ENCODE data around the gene KCTD8. TPM values are rescaled to one million over a fixed set of nuclear protein-coding genes. Genes with fewer than 3 reads are reported as not detected.

The KCTD8 gene
- total RNA-seq, 1 experiment from 2014 or later: not detected

GRCh38 chr4:44320833-44321232 is 127.8 kb downstream of the KCTD8 start:
- H3K4me1 ChIP-seq (ENCODE audit: control insufficient read depth in 1 of 2, insufficient read depth in 2 of 2, low read length in 2 of 2): no peaks in the 10 kb centered on the region

More at GRCh38 chr4:44320833-44321232, 127.8 kb downstream of the KCTD8 start:
- CTCF ChIA-PET: no interaction called here
- no peaks in the 10 kb centered on the region for H3K79me2 ChIP-seq (ENCODE audit: insufficient read depth, low read length)
- RAD21 ChIA-PET (ENCODE audit: low non-redundant PET in 1 of 2, low total read pairs in 2 of 2, uncharacterized antibody in 2 of 2, unreplicated experiment in 2 of 2): no interaction called here
- DNase-seq (ENCODE audit: low read depth, low spot score) (no peak), ATAC-seq (no peak)
- POLR2A ChIA-PET: no interaction called here
- H3K36me3 ChIP-seq (ENCODE audit: control insufficient read depth in 1 of 2, insufficient read depth in 2 of 2, low read length in 2 of 2): no peaks in the 10 kb centered on the region
- no TSS peak for BruUV-seq (replicated peaks)
- H3K9me3 ChIP-seq (ENCODE audit: control insufficient read depth in 1 of 2, insufficient read depth in 1 of 2, low read depth in 1 of 2, low read length in 2 of 2): peaks cover 8 to 24% of the 10 kb centered on the region in 2 experiments; a peak in 2 of 4 replicates
- no peaks in the 10 kb centered on the region for H3K9me2 ChIP-seq (ENCODE audit: insufficient read depth)
- no peak overlapping the region for H3K4me2 ChIP-seq (ENCODE audit: low read length)
- no peak overlapping the region for H2AFZ ChIP-seq (ENCODE audit: low read depth, low read length, poor library complexity, severe bottlenecking)
- no peak overlapping the region for H3K9ac ChIP-seq (ENCODE audit: low read length)
- intact Hi-C loops (cut with micrococcal nuclease): no loop called here
- H4K20me1 ChIP-seq (ENCODE audit: insufficient read depth): no peaks in the 10 kb centered on the region
- TF ChIP-seq EGR1 (IDR thresholded peaks at IDR 0.05; ENCODE audit: low read depth) (no peak), ELF1 (IDR thresholded peaks at IDR 0.05; ENCODE audit: borderline replicate concordance, low read depth) (no peak), TCF7L2 (IDR thresholded peaks at IDR 0.05; ENCODE audit: borderline replicate concordance, extremely low read depth, insufficient read depth, insufficient read length) (no peak), ZFX (IDR thresholded peaks at IDR 0.05) (no peak), SRF (IDR thresholded peaks at IDR 0.05; ENCODE audit: low read depth) (no peak), POLR2A (IDR thresholded peaks at IDR 0.05; ENCODE audit: borderline replicate concordance, extremely low read depth, insufficient read depth, insufficient read length) (no peak), FOSL1 (IDR thresholded peaks at IDR 0.05; ENCODE audit: low read depth) (no peak), POLR2AphosphoS5 (IDR thresholded peaks at IDR 0.05; ENCODE audit: low read depth, low read length) (no peak), EZH2phosphoT487 (IDR thresholded peaks at IDR 0.05; ENCODE audit: borderline replicate concordance) (no peak), CEBPB (IDR thresholded peaks at IDR 0.05; ENCODE audit: low read depth) (no peak), SP1 (IDR thresholded peaks at IDR 0.05; ENCODE audit: low read depth) (no peak), CTCF (IDR thresholded peaks at IDR 0.05 in 2 of 3, conservative IDR thresholded peaks at IDR 0.05 in 1 of 3; ENCODE audit: borderline replicate concordance in 1 of 3, insufficient read depth in 1 of 3, low read depth in 2 of 3, low read length in 2 of 3) (no peak), ZNF274 (IDR thresholded peaks at IDR 0.05; ENCODE audit: low read depth, low read length) (no peak), SIN3A (IDR thresholded peaks at IDR 0.05; ENCODE audit: low read depth) (no peak), RAD21 (IDR thresholded peaks at IDR 0.05; ENCODE audit: low read depth) (no peak)
- TF ChIP-seq, protein P1, sequence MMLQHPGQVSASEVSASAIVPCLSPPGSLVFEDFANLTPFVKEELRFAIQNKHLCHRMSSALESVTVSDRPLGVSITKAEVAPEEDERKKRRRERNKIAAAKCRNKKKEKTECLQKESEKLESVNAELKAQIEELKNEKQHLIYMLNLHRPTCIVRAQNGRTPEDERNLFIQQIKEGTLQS (IDR thresholded peaks at IDR 0.05): no peak
- TF ChIP-seq, protein P2, sequence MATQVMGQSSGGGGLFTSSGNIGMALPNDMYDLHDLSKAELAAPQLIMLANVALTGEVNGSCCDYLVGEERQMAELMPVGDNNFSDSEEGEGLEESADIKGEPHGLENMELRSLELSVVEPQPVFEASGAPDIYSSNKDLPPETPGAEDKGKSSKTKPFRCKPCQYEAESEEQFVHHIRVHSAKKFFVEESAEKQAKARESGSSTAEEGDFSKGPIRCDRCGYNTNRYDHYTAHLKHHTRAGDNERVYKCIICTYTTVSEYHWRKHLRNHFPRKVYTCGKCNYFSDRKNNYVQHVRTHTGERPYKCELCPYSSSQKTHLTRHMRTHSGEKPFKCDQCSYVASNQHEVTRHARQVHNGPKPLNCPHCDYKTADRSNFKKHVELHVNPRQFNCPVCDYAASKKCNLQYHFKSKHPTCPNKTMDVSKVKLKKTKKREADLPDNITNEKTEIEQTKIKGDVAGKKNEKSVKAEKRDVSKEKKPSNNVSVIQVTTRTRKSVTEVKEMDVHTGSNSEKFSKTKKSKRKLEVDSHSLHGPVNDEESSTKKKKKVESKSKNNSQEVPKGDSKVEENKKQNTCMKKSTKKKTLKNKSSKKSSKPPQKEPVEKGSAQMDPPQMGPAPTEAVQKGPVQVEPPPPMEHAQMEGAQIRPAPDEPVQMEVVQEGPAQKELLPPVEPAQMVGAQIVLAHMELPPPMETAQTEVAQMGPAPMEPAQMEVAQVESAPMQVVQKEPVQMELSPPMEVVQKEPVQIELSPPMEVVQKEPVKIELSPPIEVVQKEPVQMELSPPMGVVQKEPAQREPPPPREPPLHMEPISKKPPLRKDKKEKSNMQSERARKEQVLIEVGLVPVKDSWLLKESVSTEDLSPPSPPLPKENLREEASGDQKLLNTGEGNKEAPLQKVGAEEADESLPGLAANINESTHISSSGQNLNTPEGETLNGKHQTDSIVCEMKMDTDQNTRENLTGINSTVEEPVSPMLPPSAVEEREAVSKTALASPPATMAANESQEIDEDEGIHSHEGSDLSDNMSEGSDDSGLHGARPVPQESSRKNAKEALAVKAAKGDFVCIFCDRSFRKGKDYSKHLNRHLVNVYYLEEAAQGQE (IDR thresholded peaks at IDR 0.05; ENCODE audit: low read depth): no peak
- H3K27me3 ChIP-seq (ENCODE audit: insufficient read depth, low read length): no peaks in the 10 kb centered on the region
- no peak overlapping the region for H3K27ac ChIP-seq (ENCODE audit: low read depth, low read length)
- no peak overlapping the region for H3K4me3 ChIP-seq (replicated peaks in 1 of 2; ENCODE audit: low read depth in 1 of 2, low read length in 2 of 2)

All from HCT116 (cell line).